AG08395 (cell line): ENCODE results near the gene CPED1.

ENCODE experiments used
- DNase-seq: peaks from one replicate; pipeline ENCODE4 v3.0.0; 2012; ENCODE audit warnings: mixed read lengths, low spot score

The CPED1 gene

GRCh38 chr7:121151774-121152221, 163.3 kb downstream of the CPED1 start:
- DNase-seq = no peak

- no peak for DNase-seq
Observed at GRCh38 chr7:121153411-121153810, 164.9 kb downstream of the CPED1 start.

DNA sequence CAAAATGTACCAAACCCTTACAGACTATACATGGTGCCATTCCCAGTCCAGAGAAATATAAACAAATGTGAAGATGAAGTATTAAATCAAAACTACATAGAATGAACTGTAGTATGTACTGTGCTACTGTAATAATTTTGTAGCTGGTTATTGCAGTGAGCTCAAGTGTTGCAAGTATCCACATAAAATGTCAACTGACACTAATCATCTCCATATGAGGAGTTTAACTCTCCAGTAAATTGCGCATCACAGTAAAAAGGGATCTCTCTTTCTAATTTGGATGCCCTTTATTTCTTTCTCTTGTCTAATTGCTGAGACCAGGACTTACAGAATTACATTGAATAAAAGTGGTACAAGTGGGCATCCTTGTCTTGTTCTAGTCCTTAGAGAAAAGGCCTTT, 165.5 kb downstream of the CPED1 start:
- DNase-seq = no peak

DNA sequence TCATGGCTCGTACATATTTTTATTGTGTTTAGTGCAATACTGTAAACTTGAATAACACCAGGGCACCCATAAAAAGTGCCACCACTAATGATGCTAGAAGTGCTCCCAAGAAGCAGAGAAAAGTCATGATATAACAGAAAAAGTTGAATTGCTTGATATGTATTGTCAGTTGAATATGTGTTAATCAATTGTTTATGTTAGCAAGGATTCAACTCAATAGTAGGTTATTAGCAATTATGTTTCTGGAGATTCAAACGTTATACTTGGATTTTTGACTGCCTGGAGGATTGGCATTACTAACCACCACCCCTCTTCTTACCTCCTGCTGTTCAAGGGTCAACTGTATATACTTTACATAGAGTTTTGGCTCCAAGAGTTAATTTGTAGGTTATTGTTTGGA, 168.3 kb downstream of the CPED1 start:
- no peak for DNase-seq

DNA sequence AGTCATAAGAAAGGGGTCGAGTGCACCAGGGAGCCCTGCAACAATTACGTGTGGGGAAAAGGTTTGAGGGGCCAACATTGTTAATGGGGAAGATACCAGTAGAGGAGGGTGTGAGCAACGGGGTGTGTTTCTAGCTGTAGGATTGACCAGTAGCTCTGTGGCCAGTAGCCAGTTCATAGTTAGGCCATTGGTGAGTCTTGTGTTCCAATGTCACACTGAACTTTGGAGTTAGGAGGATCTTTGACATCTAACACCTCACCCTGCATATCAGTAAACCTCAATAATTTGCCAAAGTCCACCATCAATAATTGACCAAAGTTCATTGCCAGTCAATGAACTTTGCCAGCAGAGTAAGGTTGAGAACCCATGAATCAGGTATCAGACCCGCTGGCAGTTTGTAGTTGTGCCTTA, 168.8 kb downstream of the CPED1 start:
- DNase-seq = no peak

GRCh38 chr7:121157885-121158590, 169.5 kb downstream of the CPED1 start:
- DNase-seq = no peak

DNA sequence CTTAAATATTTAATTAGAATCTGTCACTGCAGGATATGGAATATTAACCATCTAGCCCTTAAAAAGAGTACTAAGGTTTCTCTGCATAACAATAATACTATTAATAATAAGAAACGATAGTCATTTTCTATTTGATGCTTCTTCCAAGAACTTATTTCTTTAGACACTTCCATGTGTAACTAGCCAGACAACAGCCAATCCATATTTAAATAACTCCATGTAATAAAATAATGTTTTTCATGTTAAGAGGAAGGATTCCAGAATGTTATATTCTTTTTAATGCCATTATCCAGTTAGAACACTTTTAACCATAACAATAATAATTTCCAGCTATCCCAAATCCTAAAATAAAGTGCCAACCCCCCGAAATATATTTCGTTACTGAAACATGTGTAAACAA, 170.2 kb downstream of the CPED1 start:
- no peak for DNase-seq

DNA sequence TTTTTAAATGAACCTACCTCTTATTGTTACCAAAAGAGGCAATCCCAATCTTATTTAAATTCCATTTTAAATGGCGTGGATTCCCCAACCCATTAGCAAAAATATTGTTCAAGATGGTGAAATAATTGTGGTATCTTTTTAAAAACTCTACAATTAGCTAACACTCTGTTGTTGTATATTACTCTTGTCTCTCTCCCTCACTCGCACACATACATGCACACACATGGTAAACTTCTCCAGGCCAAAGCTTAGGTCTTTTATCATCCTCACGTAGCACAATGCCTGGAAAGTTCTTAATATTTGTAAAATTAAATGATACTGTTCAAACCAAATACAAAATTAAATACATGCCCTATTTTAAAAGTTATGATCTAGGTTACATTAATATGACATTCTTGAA, 171.0 kb downstream of the CPED1 start:
- DNase-seq = no peak

GRCh38 chr7:121160150-121161008, 171.9 kb downstream of the CPED1 start:
- no peak for DNase-seq

GRCh38 chr7:121163699-121164098, 175.2 kb downstream of the CPED1 start:
- DNase-seq = no peak

DNA sequence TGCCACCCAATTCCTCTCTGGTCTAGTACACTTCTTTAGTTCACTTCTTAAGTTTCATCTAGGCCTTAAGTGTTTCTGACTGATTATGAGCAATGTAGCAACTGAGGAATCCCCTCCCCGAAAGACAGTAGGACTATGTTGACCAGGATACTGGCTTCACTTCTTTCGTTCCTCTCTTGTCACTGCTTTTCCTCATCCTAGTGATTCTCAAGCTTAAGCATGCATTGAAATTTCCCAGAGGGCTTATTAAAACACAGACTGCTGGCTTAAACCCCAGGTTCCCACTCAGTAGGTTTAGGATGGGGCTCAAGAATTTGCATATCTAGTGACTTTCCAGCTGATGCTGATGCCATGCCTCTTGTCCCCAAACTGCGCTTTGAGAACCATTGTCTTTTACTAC, 175.7 kb downstream of the CPED1 start:
- DNase-seq = no peak

GRCh38 chr7:121166916-121167315, 178.4 kb downstream of the CPED1 start:
- no peak for DNase-seq

GRCh38 chr7:121167971-121168370, 179.5 kb downstream of the CPED1 start:
- no peak for DNase-seq

DNA sequence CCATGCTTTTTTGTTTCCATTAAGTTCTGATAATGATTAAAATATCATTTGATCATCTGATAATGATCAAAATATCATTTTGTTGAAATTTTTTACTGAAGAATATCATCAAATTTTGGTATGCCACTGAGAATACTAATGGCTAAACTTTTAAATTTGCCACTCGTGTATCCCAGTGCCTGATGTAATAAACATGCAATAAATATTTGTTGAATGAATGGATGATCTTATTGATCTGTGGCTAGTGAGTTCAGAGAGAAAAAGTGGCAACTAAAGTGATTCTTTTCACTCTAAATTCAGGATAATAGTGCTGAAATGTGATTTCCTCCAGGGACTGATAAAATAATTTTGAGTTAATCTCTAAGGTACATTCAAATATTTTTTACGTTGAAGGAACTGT, 181.0 kb downstream of the CPED1 start:
- DNase-seq = no peak

GRCh38 chr7:121172484-121172883, 184.0 kb downstream of the CPED1 start:
- DNase-seq = no peak

DNA sequence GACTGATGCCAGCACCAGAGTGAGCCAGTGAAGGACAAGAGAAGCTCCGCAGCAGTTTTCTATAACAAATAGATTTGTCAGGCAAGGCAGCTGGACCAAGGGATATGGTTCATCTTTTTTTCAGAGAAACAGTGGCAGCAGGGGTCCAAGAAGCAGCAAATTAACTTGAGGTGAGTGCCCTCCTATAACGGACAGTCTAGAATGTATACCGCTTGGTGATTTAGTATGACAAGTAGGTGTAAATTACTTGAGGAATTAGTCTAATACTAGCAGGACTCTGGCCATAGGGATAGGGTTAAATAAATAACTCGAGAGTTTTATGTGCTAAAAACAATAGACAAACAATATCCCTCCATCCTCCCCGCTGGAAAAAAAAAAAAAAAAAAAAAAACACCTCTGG, 187.3 kb downstream of the CPED1 start:
- no peak for DNase-seq

- no peak for DNase-seq
Observed at GRCh38 chr7:121178452-121178851, 189.9 kb downstream of the CPED1 start.

DNA sequence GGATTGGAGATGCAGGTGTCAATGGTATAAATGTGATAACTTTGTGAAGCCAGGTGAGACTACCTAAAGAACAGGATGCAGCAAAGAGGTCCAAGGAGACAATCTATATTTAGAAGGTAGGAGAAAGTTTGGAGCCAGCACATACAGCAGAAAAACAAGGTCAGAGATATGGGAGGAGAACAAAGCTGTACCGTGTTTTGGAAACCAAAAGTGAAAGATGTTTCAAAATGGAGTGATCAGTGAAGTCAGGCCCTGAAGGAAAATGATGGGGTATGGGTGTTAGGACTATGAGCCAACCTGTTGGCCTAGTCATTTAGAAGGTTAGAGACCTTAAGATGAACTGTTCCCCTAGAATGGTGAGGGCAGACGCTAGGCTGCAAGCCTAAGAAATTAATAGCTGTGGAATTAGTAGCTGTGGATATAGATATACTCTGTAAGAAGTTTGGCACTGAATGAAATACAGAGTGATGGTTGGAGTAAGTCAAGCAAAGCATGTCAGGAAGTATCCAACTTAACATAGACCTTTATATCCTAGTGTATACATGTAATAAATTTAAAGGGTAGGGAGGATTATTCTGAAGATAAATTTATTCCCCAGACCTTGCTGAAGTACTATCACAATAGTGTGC, 190.5 kb downstream of the CPED1 start:
- DNase-seq = no peak

GRCh38 chr7:121180436-121181063, 192.0 kb downstream of the CPED1 start:
- no peak for DNase-seq

DNA sequence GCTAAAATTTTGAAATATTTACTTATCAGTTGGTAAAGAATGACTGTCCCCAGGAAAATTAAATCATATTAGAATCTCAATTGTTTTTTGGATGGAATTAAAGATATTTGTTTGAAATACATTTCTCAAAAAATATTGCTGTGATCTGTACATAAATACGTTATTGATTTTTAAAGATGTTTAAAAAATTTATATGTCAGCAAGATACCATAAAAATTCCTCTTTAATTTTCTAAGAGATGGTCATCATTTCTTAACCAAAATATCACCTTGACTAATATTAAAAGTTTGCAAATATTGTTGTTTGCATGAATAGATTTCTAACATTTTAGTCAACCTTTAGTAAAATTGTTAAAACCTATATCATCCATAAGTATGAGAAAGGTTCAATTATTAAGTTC, 192.8 kb downstream of the CPED1 start:
- DNase-seq = no peak

GRCh38 chr7:121182281-121182680, 193.8 kb downstream of the CPED1 start:
- no peak for DNase-seq

GRCh38 chr7:121182902-121183301, 194.4 kb downstream of the CPED1 start:
- no peak for DNase-seq
